ENCODE results near the gene HCFC1. TPM values are rescaled to one million over a fixed set of nuclear protein-coding genes. Genes with fewer than 3 reads are reported as not detected.

HCFC1 gene
- polyA plus RNA-seq, 2 of the 4 experiments (the other 2 are of a cell fraction) = 4.4 to 33.3 TPM

DNA sequence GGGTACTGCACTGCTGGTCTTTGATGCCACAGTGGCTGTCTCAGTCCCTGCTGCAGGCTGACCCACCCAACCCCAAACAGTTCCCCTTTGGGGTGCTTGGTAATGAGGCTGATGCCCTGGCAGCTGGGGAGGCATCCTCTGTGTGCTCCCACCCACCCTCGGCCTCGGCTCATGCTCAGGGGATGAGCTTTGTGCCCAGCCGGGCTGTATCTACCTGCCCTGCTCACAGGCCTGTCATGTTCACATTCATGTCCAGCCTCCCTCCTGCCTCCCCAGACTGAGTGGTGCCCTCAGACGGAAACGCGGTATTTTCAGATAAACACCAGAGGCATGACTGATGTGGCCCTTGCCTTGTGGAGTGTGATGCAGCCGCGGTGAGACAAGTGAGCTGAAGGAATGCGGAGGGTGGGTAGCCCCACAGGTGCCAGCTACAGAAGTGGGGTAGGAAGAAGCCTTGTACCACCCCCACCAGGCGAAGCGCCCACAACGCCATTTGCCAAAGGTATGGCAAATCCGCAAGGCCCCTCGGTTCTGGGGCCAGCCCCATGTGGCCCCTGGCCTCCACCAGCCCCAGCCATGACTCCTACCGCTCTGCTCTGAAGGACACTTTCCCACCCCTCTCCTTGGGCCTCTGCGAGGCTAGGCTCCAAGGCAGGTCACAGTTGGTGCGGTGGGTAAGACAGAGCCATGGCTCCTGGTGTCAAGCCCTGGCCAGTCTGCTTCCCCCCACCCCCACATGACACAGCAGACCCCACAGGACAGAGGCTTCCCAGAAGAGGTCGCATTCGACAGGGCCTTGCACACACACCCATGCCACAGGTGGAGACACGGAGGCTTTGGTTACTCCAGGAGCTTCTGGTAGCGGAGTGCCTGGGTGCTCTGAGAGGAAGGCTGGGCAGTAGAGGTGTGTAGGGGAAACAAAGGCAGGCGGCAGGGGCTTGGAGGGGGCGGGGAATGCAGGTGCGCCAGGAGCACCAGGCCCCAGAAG is 25.4 kb downstream of the HCFC1 start:
- FAIRE-seq = no peak
- ChIA-PET POLR2A (no interaction called here), CTCF (interaction anchor here (0.6 to 17.9 kb wide), 30 partner anchors 12 to 1005 kb away, joined by 3 to 363 read pairs (median 4); partner anchors contain the start of genes ARHGAP4, HCFC1, NAA10 and PLXNB3)
- no peak for DNase-seq (ENCODE audit: low read depth in 1 of 2, low spot score in 1 of 2)
- Histone ChIP-seq H3K4me3 (no peak overlapping the region), H3K4me1 (peaks cover 3% of the 10 kb centered on the region; the same call in 1 of the 3 replicates), H3K4me2 (no peak overlapping the region), H3K27ac (no peak overlapping the region; a peak in 1 of 6 replicates), H3K9me3 (no peaks in the 10 kb centered on the region)
- ATAC-seq = no peak
- TF ChIP-seq NR3C1 (IDR thresholded peaks at IDR 0.05) (no peak), CEBPB (IDR thresholded peaks at IDR 0.05) (no peak), HMGXB4 (CRISPR knock-in tag; IDR thresholded peaks at IDR 0.05; ENCODE audit: borderline replicate concordance) (no peak), FOSL2 (IDR thresholded peaks at IDR 0.05) (no peak), FOSL2 (CRISPR knock-in tag; IDR thresholded peaks at IDR 0.05) (no peak), POLR2AphosphoS2 (conservative IDR thresholded peaks at IDR 0.05; ENCODE audit: low read length) (no peak; the same call in 1 of the 2 replicates), KDM1A (IDR thresholded peaks at IDR 0.05; ENCODE audit: low read depth) (no peak), NPAS2 (CRISPR knock-in tag; IDR thresholded peaks at IDR 0.05; ENCODE audit: borderline replicate concordance) (no peak), EP300 (IDR thresholded peaks at IDR 0.05) (no peak), KDM5A (IDR thresholded peaks at IDR 0.05) (no peak), RAD21 (conservative IDR thresholded peaks at IDR 0.05 in 1 of 2, IDR thresholded peaks at IDR 0.05 in 1 of 2) (no peak), POLR2A (IDR thresholded peaks at IDR 0.05; ENCODE audit: low read length) (no peak)
- 92% methylated on average over 18 of the region's 24 CpGs for whole genome bisulfite sequencing (ENCODE audit: missing lambda C conversion rate)

DNA sequence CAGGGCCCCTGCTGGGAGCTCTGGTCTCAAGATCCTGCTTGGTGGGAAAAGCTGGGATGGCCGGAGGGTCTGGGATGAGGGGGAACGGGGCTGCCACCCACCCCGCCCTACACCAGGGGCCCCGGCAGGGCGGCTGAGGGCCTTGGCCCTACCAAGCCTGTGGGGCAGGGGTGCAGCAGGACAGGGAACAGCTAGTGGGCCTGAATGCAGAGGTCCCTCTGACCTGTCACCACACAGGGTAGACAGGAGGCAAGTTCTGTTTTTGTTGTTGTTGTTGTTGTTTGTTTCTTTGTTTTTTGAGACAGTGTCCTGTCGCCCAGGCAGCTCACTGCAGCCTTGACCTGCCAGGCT is 26.8 kb downstream of the HCFC1 start:
- no peak overlapping the region for H3K4me2 ChIP-seq
- H3K27ac ChIP-seq = no peak overlapping the region
- FAIRE-seq (no peak), DNase-seq (ENCODE audit: low read depth in 1 of 2, low spot score in 1 of 2) (no peak), ATAC-seq (no peak)
- peaks cover 3% of the 10 kb centered on the region; the same call in 1 of the 3 replicates for H3K4me1 ChIP-seq
- CTCF ChIA-PET = interaction anchor here (0.6 to 17.9 kb wide), 8 partner anchors 8 to 1003 kb away, joined by 3 to 363 read pairs (median 10); partner anchors contain the start of genes ARHGAP4, NAA10 and PLXNB3
- no peaks in the 10 kb centered on the region for H3K9me3 ChIP-seq
- POLR2A ChIA-PET = interaction anchor here (0.6 to 0.8 kb wide), 2 partner anchors 10 to 22 kb away, joined by 3 read pairs; partner anchors contain the start of gene NAA10
- 94% methylated on average over 1 of the region's 6 CpGs for WGBS (ENCODE audit: missing lambda C conversion rate)
- H3K4me3 ChIP-seq = no peak overlapping the region
- TF ChIP-seq EHF (CRISPR knock-in tag; IDR thresholded peaks at IDR 0.05) = no peak
- TF ChIP-seq NFE2L2 (conservative IDR thresholded peaks at IDR 0.05; ENCODE audit: low read length) = no peak

DNA sequence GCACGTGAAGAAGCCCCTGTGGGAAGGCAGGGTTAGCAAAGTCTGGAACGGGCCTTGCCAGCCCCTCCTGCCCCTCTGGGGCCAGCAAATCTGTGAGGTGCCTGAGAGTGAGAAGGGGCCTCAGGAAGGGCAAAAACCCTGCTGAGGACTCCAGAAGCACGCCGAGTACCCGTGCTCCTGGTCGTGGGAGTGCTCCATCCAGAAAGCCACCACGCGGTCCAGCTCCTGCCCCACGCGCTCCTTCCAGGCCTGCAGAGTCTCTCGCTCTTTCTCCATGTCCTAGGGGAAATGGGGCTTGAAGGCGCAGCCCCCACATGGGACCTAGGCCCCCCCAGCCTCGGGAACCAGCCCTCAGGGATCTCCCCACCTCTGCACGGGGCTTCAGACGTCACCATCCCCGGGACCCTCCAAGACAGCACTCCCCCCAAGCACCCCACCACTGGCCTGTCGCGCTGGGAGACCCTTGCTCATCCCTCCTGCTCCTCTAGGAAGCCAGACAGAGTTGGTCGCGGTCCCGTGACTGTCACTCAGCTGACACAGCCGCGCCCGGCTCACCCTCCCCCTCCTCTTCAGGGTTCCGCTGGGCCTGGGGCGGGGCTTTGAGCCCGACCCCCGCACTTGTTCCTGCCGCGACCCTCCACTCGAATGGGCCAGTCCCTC is 27.3 kb downstream of the HCFC1 start, which contains the start of gene RENBP:
Gene RENBP, minus strand, starts transcription at position 504 of the 660 bp plus-strand sequence. Its CDS starts 33 bp downstream, at position 471.
- H3K4me3 ChIP-seq = no peak within 1 kb of the TSS
- ChIA-PET POLR2A (no interaction called here), CTCF (interaction anchor here (0.6 to 17.9 kb wide), 6 partner anchors 9 to 1003 kb away, joined by 5 to 363 read pairs (median 28); partner anchors contain the start of genes ARHGAP4, NAA10 and PLXNB3)
- 73% methylated on average over 15 of the region's 31 CpGs for WGBS (ENCODE audit: missing lambda C conversion rate)
- FAIRE-seq (no peak), ATAC-seq (no peak), DNase-seq (ENCODE audit: low read depth in 1 of 2, low spot score in 1 of 2) (no peak)
- H3K4me1 ChIP-seq = peaks cover 3% of the 10 kb centered on the region; the same call in 1 of the 3 replicates
- no peak within 1 kb of the TSS for H3K27ac ChIP-seq
- TF ChIP-seq HMGXB4 (CRISPR knock-in tag; IDR thresholded peaks at IDR 0.05; ENCODE audit: borderline replicate concordance) = no peak
- H3K9me3 ChIP-seq = no peaks in the 10 kb centered on the region
- no peak within 1 kb of the TSS for H3K4me2 ChIP-seq

Measured in A549 (cell line).